PC-3 (cell line): ENCODE results near the gene GNG10.

Source experiments
- CTCF ChIP-seq: fragments of 300-600 bp; sonication (generic); conservative IDR thresholded peaks from 2 replicates; pipeline ENCODE4 v1.5.1; 2017; ENCODE audit warnings: antibody characterized with exemption, low read depth, mild to moderate bottlenecking, low read length
- EZH2 ChIP-seq: fragments of 300-600 bp; sonication (generic); IDR thresholded peaks from one replicate; pipeline ENCODE4 v1.6.1; 2017; ENCODE audit warnings: antibody characterized with exemption, mild to moderate bottlenecking, low read length; ENCODE audit not compliant: unreplicated experiment
- EZH2phosphoT487 ChIP-seq: fragments of 300-600 bp; sonication (generic); IDR thresholded peaks from 2 replicates; pipeline ENCODE4 v1.6.1; 2018; ENCODE audit warnings: mild to moderate bottlenecking, antibody characterized with exemption, low read length, borderline replicate concordance

GRCh38 chr9:111663301-111663823 is 2.0 kb downstream of the GNG10 start:
- TF ChIP-seq CTCF (no peak), EZH2 (no peak), EZH2phosphoT487 (no peak)
